ENCODE data around the gene ARPIN.

GRCh38 chr15:89909611-89910010, 3.1 kb downstream of the ARPIN start:
- no peak for TF ChIP-seq EZH2 (IDR thresholded peaks at IDR 0.05)
- TF ChIP-seq POLR2AphosphoS5 (IDR thresholded peaks at IDR 0.05; ENCODE audit: borderline replicate concordance, low read depth, low read length), result no peak

All from SK-N-MC (cell line).